IPS DF 4.7 (cell line): Measurements from ENCODE around the gene LDLRAD2.
A peak's percentile ranks its signal among the peaks of the same experiment; 100 is the strongest.
"Not testable (repeated sequence)": the region's sequence is repeated elsewhere in the genome, so short reads cannot be mapped to it uniquely, and the experiment has no call there.

Experiments used
- DNase-seq: peaks from one replicate; pipeline ENCODE4 v3.0.0-alpha.2; 2013; ENCODE audit warnings: low spot score; ENCODE audit errors: extremely low read depth

LDLRAD2 gene

DNA sequence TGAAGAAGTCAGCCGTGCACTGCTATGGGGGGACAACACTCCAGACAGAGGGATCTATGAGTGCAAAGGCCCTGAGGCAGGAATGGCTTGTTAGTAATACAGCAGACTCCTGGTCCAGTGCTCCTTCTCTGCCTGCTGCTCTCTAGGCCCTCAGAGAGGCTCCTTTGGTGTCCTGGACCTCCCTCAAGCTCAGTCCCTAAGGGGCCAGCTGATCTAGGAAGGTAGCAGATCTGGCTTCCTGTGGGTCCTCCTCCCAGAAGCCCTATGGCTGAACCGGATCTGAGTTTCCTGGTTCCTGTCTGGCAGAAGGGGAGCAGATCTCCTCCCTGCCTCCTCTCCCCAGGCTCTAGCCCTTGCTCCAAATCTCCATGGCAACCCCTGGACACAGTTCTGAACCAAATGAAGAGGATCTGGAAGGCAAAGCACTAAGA, at the start of gene LDLRAD2:
LDLRAD2 (plus strand) TSS at position 391 of the 431 bp plus-strand sequence. CDS start 187 bp downstream, outside the sequence.
- DNase-seq = no peak

GRCh38 chr1:21763236-21763635, 48.8 kb upstream of the LDLRAD2 start:
- DNase-seq = no peak

GRCh38 chr1:21763694-21764419, 48.2 kb upstream of the LDLRAD2 start:
- no peak for DNase-seq

GRCh38 chr1:21764615-21765423, 47.2 kb upstream of the LDLRAD2 start:
- no peak for DNase-seq

GRCh38 chr1:21766210-21766609, 45.9 kb upstream of the LDLRAD2 start:
- no peak for DNase-seq

- DNase-seq = not testable (repeated sequence)
Measured at GRCh38 chr1:21767106-21767505, 45.0 kb upstream of the LDLRAD2 start.

- DNase-seq = no peak
Measured at GRCh38 chr1:21770201-21770600, 41.9 kb upstream of the LDLRAD2 start.

- not testable (repeated sequence) for DNase-seq
Measured at GRCh38 chr1:21770602-21771001, 41.5 kb upstream of the LDLRAD2 start.

DNA sequence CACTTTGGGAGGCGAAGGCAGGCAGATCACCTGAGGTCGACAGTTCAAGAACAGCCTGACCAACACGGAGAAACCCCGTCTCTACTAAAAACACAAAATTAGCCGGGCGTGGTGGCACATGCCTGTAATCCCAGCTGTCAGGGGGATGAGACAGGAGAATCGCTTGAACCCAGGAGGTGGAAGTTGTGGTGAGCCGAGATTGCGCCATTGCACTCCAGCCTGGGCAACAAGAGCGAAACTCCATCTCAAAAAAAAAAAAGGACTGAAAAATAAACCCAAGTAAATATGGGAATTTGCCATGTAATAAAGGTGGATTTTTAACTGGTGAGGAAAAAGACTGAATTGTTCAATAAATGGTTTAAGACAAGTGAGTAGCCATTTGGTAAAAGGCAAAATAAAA, 40.4 kb upstream of the LDLRAD2 start:
- not testable (repeated sequence) for DNase-seq

DNA sequence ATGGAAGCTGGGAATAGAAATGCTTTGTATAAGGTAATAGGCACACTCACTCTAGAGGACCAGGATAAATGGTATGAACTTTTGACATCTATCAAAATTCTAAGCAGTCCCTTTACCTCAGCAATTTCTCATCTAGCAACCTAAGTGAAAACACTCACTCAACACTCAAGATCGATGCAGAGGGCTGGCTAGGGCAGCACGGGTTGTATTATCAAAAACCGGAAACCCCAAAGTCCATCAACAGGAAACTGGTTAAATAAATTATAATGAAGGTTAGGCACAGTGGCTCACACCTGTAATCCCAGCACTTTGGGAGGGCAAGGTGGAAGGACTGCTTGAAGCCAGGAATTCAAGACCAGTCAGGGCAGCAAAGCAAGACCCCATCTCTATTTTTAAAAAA, 38.5 kb upstream of the LDLRAD2 start:
- DNase-seq = no peak

GRCh38 chr1:21774835-21775549, 37.1 kb upstream of the LDLRAD2 start:
- DNase-seq = no peak

GRCh38 chr1:21775550-21775914, 36.5 kb upstream of the LDLRAD2 start:
- DNase-seq = no peak

DNA sequence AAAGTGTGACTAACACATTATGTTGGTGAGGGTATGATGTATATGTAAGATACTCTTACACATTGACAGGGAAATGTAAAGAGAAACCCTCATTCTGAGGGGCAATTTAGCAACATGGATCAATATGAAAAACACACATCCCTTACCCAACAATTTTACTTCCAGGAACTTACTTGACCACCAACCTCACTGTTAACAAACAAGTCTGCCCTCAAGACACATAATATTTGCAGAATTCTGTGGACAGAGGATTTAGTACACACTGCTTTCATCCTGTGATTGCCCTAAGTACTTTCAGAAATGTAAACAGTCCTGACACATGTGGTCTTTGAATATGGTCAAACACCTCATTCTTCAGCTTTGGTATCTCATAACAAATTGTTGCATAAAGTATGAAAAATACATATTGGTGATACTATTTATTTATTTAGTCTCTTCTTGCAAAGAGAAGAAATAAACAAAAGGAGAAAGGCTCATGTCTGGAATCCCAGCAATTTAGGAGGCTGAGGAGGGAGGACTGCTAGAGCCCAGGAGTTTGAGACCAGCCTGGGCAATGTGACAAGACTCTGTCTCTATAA, 36.0 kb upstream of the LDLRAD2 start:
- no peak for DNase-seq

- not testable (repeated sequence) for DNase-seq
Measured at GRCh38 chr1:21776925-21777324, 35.1 kb upstream of the LDLRAD2 start.

DNA sequence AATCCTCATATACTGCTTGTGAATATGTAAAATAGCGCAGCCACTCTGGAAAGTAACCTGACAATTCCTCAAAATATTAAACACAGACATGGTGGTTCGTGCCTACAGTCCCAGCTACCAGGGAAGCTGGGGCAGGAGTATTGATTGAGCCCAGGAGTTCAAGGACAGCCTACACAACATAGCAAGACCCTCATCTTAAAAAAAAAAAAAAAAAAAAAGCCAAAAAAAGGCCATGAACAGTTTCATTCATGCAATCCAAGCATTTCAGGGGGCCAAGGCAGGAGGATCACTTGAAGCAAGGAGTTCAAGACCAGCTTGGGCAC, 33.7 kb upstream of the LDLRAD2 start:
- no peak for DNase-seq

- no peak for DNase-seq
Measured at GRCh38 chr1:21779613-21780521, 32.2 kb upstream of the LDLRAD2 start.

- DNase-seq = no peak
Measured at GRCh38 chr1:21781815-21782348, 30.2 kb upstream of the LDLRAD2 start.

DNA sequence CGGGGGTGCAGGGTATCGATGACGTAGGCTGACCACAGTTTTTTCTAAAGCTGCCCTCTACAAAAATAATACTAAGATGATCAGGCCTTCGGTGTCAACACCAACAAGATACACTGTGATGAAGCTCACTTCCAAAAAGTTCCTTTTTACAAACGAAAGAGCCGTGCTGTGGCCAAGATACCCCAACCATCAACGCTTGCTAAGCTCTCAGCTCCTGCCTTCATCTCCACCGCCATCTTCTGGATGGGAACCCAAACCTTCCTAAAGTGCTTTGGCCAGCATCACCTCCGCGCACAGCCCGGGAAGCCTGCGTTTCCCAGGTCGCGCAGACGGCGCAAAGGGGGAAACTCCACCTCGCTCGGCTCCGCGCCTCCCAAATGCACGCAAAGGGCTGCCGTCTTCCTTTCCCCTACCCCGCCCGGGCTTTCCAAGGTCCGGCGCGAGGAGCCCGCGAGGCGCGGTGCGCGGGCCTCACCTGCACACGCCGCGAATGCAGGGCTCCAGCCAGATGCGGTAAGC, 29.7 kb upstream of the LDLRAD2 start:
- no peak for DNase-seq

DNA sequence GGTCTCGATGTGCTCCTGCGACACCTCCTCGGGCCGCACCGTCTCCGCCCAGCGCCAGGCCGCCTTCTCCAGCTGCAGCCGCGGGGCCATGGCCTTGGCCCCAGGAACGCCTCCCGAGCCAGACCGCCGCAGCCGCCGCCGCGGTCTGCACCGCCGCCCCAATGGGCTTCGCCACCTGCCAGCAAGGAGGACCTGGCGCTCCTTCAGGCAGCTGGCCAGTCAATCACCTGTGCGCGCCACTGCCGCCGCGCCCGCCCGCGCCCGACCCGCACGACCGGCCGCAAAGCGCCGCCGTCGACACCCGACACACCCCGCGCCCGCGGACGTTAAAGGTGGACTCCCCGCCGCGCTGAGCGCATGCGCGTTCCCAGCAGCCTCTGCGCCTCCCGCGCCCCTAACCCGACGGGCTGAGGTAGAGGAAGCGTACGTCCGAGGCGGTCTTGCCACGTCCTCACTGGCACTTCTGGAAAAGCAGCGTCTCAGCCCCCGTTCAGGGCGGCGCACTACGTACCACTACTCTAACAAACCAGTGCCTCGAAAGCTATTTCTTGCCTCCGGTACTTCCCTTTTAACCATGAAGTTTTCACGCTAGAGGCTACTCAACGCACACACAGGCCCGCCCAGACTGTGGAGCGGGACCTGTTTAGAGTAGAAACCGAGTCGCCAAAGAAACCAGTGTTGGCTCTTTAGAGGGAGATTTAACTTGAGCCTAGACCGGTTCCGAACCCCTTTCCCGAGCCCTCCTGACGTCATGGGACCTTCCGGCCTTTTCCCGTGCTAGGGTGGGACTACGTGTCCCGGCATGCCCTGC, 29.0 kb upstream of the LDLRAD2 start, which contains the start of gene USP48:
USP48 (minus strand) TSS at position 282 of the 811 bp plus-strand sequence; CDS start at position 90, 192 bp downstream.
- peak; percentile 96 for DNase-seq
